H9 (cell line): ENCODE data around the gene DUOXA1. TPM values are rescaled to one million over a fixed set of nuclear protein-coding genes. Genes with fewer than 3 reads are reported as not detected.

Source experiments
- DNase-seq: peaks from one replicate; pipeline ENCODE4 v3.0.0-alpha.2; 2017
- H2AFZ ChIP-seq: one replicate; pipeline ENCODE4 v1.6.1; 2013; ENCODE audit warnings: mild to moderate bottlenecking, low read length, control low read depth, moderate library complexity
- H2AK5ac ChIP-seq: 2 replicates; pipeline ENCODE4 v1.6.1; 2013; ENCODE audit warnings: low read length, control low read depth, mixed read lengths; ENCODE audit not compliant: insufficient read length
- H2BK120ac ChIP-seq: one replicate; pipeline ENCODE4 v1.6.1; 2013; ENCODE audit warnings: low read depth, mild to moderate bottlenecking, low read length, control low read depth, inconsistent platforms; ENCODE audit not compliant: poor library complexity, severe bottlenecking
- H2BK12ac ChIP-seq: 2 replicates; pipeline ENCODE4 v1.6.1; 2013; ENCODE audit warnings: low read length, control low read depth, mixed read lengths, low read depth; ENCODE audit not compliant: insufficient read length
- H2BK15ac ChIP-seq: 2 replicates; pipeline ENCODE4 v1.6.1; 2013; ENCODE audit warnings: low read depth, low read length, control low read depth
- H2BK20ac ChIP-seq: one replicate; pipeline ENCODE4 v1.6.1; 2013; ENCODE audit warnings: low read depth, mild to moderate bottlenecking, low read length, control low read depth, inconsistent platforms; ENCODE audit not compliant: poor library complexity, severe bottlenecking
- H2BK5ac ChIP-seq: 2 replicates; pipeline ENCODE4 v1.6.1; 2013; ENCODE audit warnings: low read length, control low read depth, mixed read lengths; ENCODE audit not compliant: insufficient read length
- H3K14ac ChIP-seq: 2 replicates; pipeline ENCODE4 v1.6.1; 2013; ENCODE audit warnings: low read length, control low read depth; ENCODE audit not compliant: insufficient read depth
- H3K18ac ChIP-seq: 2 replicates; pipeline ENCODE4 v1.6.1; 2013; ENCODE audit warnings: low read depth, mild to moderate bottlenecking, mixed read lengths, low read length, control low read depth; ENCODE audit not compliant: insufficient read length
- H3K23ac ChIP-seq: 2 replicates; pipeline ENCODE4 v1.6.1; 2013; ENCODE audit warnings: low read length, control low read depth, mixed read lengths, low read depth; ENCODE audit not compliant: insufficient read length
- H3K23me2 ChIP-seq: 2 replicates; pipeline ENCODE4 v1.6.1; 2013; ENCODE audit warnings: low read depth, mild to moderate bottlenecking, mixed read lengths, low read length, control low read depth; ENCODE audit not compliant: insufficient read length, poor library complexity, severe bottlenecking
- H3K27ac ChIP-seq: 2 replicates; pipeline ENCODE4 v1.5.1; 2013; ENCODE audit warnings: low read length, control low read depth, mixed read lengths, low read depth; ENCODE audit not compliant: insufficient read length
- H3K27me3 ChIP-seq: 2 replicates; pipeline ENCODE4 v1.6.1; 2013; ENCODE audit warnings: low read length, control low read depth, inconsistent platforms; ENCODE audit not compliant: insufficient read depth
- H3K4ac ChIP-seq: 2 replicates; pipeline ENCODE4 v1.6.1; 2013; ENCODE audit warnings: low read depth, mild to moderate bottlenecking, control low read depth, inconsistent platforms, low read length, moderate library complexity
- H3K4me1 ChIP-seq: 2 replicates; pipeline ENCODE4 v1.6.1; 2013; ENCODE audit warnings: low read length, control low read depth, inconsistent platforms; ENCODE audit not compliant: insufficient read depth
- H3K4me2 ChIP-seq: 2 replicates; pipeline ENCODE4 v1.6.1; 2013; ENCODE audit warnings: low read length, control low read depth, mixed read lengths; ENCODE audit not compliant: insufficient read length, insufficient read depth
- H3K56ac ChIP-seq: 2 replicates; pipeline ENCODE4 v1.6.1; 2013; ENCODE audit warnings: low read depth, mild to moderate bottlenecking, mixed read lengths, low read length, control low read depth; ENCODE audit not compliant: insufficient read length
- H3K79me1 ChIP-seq: 2 replicates; pipeline ENCODE4 v1.6.1; 2013; ENCODE audit warnings: low read depth, mild to moderate bottlenecking, moderate library complexity, low read length, control low read depth, inconsistent platforms; ENCODE audit not compliant: insufficient read depth, poor library complexity, severe bottlenecking
- H3K79me2 ChIP-seq: 2 replicates; pipeline ENCODE4 v1.6.1; 2013; ENCODE audit warnings: low read length, control low read depth, inconsistent platforms; ENCODE audit not compliant: insufficient read depth
- H3K9ac ChIP-seq: 2 replicates; pipeline ENCODE4 v1.6.1; 2013; ENCODE audit warnings: low read length, control low read depth, mixed read lengths; ENCODE audit not compliant: insufficient read length; ENCODE audit errors: extremely low read depth
- H3K9me3 ChIP-seq: one replicate; pipeline ENCODE4 v1.6.1; 2013; ENCODE audit warnings: low read depth, low read length, inconsistent platforms; ENCODE audit not compliant: control insufficient read depth
- H3T11ph ChIP-seq: one replicate; pipeline ENCODE4 v1.6.1; 2013; ENCODE audit warnings: mild to moderate bottlenecking, low read length, control low read depth, inconsistent platforms
- H4K20me1 ChIP-seq: one replicate; pipeline ENCODE4 v1.6.1; 2013; ENCODE audit not compliant: control insufficient read depth, insufficient read length, insufficient read depth
- H4K5ac ChIP-seq: 2 replicates; pipeline ENCODE4 v1.6.1; 2013; ENCODE audit warnings: low read depth, mild to moderate bottlenecking, mixed read lengths, low read length, control low read depth; ENCODE audit not compliant: insufficient read length
- H4K8ac ChIP-seq: replicated peaks from 2 replicates; pipeline ENCODE4 v1.6.1; 2013; ENCODE audit warnings: low read length, control low read depth, mixed read lengths, low read depth; ENCODE audit not compliant: insufficient read length
- H4K91ac ChIP-seq: 2 replicates; pipeline ENCODE4 v1.6.1; 2013; ENCODE audit warnings: low read depth, mild to moderate bottlenecking, moderate library complexity, mixed read lengths, low read length, control low read depth; ENCODE audit not compliant: insufficient read length
- H3K27ac Mint-ChIP-seq, 3 experiments: 2 replicates in 2 of 3; 3 replicates in 1 of 3; pipeline ENCODE4 v1.8.0; 2020 to 2021; ENCODE audit warnings: mixed read lengths in 3 of 3, mild to moderate bottlenecking in 1 of 3, moderate library complexity in 1 of 3
- H3K27me3 Mint-ChIP-seq: 2 replicates; pipeline ENCODE4 v1.8.0; 2021; ENCODE audit warnings: low read depth, mild to moderate bottlenecking, moderate library complexity, mixed read lengths
- H3K36me3 Mint-ChIP-seq, 3 experiments: 2 replicates in 2 of 3; 3 replicates in 1 of 3; pipeline ENCODE4 v1.8.0; 2020 to 2021; ENCODE audit warnings: low read depth in 3 of 3, mixed read lengths in 3 of 3; ENCODE audit not compliant: insufficient read depth in 1 of 3
- H3K4me1 Mint-ChIP-seq, 2 experiments: 2 replicates each; pipeline ENCODE4 v1.8.0; 2020; ENCODE audit warnings: mixed read lengths in 2 of 2
- H3K4me3 Mint-ChIP-seq, 2 experiments: 2 replicates in 1 of 2; 3 replicates in 1 of 2; pipeline ENCODE4 v1.8.0; 2020 to 2021; ENCODE audit warnings: mild to moderate bottlenecking in 2 of 2, mixed read lengths in 2 of 2, moderate library complexity in 1 of 2
- H3K9me3 Mint-ChIP-seq, 2 experiments: 2 replicates in 1 of 2; 3 replicates in 1 of 2; pipeline ENCODE4 v1.8.0; 2020; ENCODE audit warnings: mild to moderate bottlenecking in 2 of 2, mixed read lengths in 2 of 2, moderate library complexity in 1 of 2
- CTCF ChIP-seq: fragments of 200-600 bp; sonication (generic); conservative IDR thresholded peaks from 3 replicates; pipeline ENCODE4 v1.8.0; 2021; ENCODE audit warnings: antibody characterized with exemption, mild to moderate bottlenecking
- WGBS: extraction: QIAGEN DNeasy Blood & Tissue Kit; methylation state at CpG from one replicate; pipeline ENCODE4 v1.1.7; 2013; ENCODE audit warnings: missing lambda C conversion rate, low lambda C conversion rate, mixed read lengths; ENCODE audit not compliant: insufficient read length; ENCODE audit errors: extremely low coverage; 5-methylcytosine and 5-hydroxymethylcytosine counted together
- total RNA-seq: library from RNA; stranded (reverse); gene quantifications from 2 replicates; pipeline ENCODE4 v1.2.1, GENCODE V29; 2021

DUOXA1 gene
- total RNA-seq, 1 experiment from 2014 or later: 1.2 TPM

GRCh38 chr15:45088801-45089711 lies 40.6 kb downstream of the DUOXA1 start:
- no peak for TF ChIP-seq CTCF
- no peak overlapping the region for H2BK20ac ChIP-seq
- no peak overlapping the region for H3K56ac ChIP-seq
- H3K18ac ChIP-seq: no peak overlapping the region
- no CpG with 5 or more reads among the region's 10 CpGs for WGBS
- no peak overlapping the region for H2BK15ac ChIP-seq
- no peaks in the 10 kb centered on the region for H3K4me1 Mint-ChIP-seq
- H3K27ac Mint-ChIP-seq: no peak overlapping the region
- H3K9ac ChIP-seq: no peak overlapping the region
- H3K23me2 ChIP-seq: no peaks in the 10 kb centered on the region
- H2BK120ac ChIP-seq: no peak overlapping the region
- H2BK12ac ChIP-seq: no peak overlapping the region
- no peaks in the 10 kb centered on the region for H3K79me1 ChIP-seq
- no peaks in the 10 kb centered on the region for H4K20me1 ChIP-seq
- H4K5ac ChIP-seq: no peak overlapping the region
- no peak overlapping the region for H4K8ac ChIP-seq
- H4K91ac ChIP-seq: no peak overlapping the region
- H2AK5ac ChIP-seq: no peak overlapping the region
- no peaks in the 10 kb centered on the region for H3K9me3 Mint-ChIP-seq
- no peak overlapping the region for H2AFZ ChIP-seq
- H3K4ac ChIP-seq: no peak overlapping the region
- peaks cover 25% of the 10 kb centered on the region for H3K27me3 Mint-ChIP-seq
- no peak overlapping the region for H2BK5ac ChIP-seq
- H3K4me2 ChIP-seq: no peak overlapping the region
- no peaks in the 10 kb centered on the region for H3K27me3 ChIP-seq
- no peak for DNase-seq
- H3T11ph ChIP-seq: no peak overlapping the region
- H3K79me2 ChIP-seq: no peaks in the 10 kb centered on the region
- no peak overlapping the region for H3K14ac ChIP-seq
- no peak overlapping the region for H3K4me3 Mint-ChIP-seq
- no peak overlapping the region for H3K27ac ChIP-seq
- no peaks in the 10 kb centered on the region for H3K36me3 Mint-ChIP-seq
- H3K9me3 ChIP-seq: no peaks in the 10 kb centered on the region
- H3K23ac ChIP-seq: no peak overlapping the region
- no peaks in the 10 kb centered on the region for H3K4me1 ChIP-seq
